ENCODE data around the gene NRXN3. TPM values are rescaled to one million over a fixed set of nuclear protein-coding genes. Genes with fewer than 3 reads are reported as not detected.

NRXN3 gene
- total RNA-seq, 6 experiments from 2014 or later = 0.07 to 0.28 (median 0.11) TPM; not detected in 2

GRCh38 chr14:78345131-78345744, 175.1 kb downstream of the NRXN3 start:
- Mint-ChIP-seq H3K27me3 (ENCODE audit: insufficient read depth) (no peaks in the 10 kb centered on the region; the same call in 1 of the 2 replicates), H3K27ac (no peak overlapping the region), H3K4me3 (no peak overlapping the region), H3K36me3 (ENCODE audit: low read depth) (no peaks in the 10 kb centered on the region), H3K9me3 (peaks cover 68% of the 10 kb centered on the region), H3K4me1 (ENCODE audit: low read depth) (no peaks in the 10 kb centered on the region)
- no peak for TF ChIP-seq CTCF (IDR thresholded peaks at IDR 0.05)
- no peak for DNase-seq

- peaks cover 57% of the 10 kb centered on the region for H3K9me3 Mint-ChIP-seq
- no peak for DNase-seq
- no peak overlapping the region for H3K27ac Mint-ChIP-seq
- H3K36me3 Mint-ChIP-seq (ENCODE audit: low read depth) = no peaks in the 10 kb centered on the region
- H3K4me1 Mint-ChIP-seq (ENCODE audit: low read depth) = no peaks in the 10 kb centered on the region
- TF ChIP-seq CTCF (IDR thresholded peaks at IDR 0.05) = no peak
- H3K4me3 Mint-ChIP-seq = no peak overlapping the region
- H3K27me3 Mint-ChIP-seq (ENCODE audit: insufficient read depth) = no peaks in the 10 kb centered on the region; the same call in 1 of the 2 replicates
Measured at GRCh38 chr14:78346747-78347146, 176.6 kb downstream of the NRXN3 start.

GRCh38 chr14:78355109-78355508, 184.9 kb downstream of the NRXN3 start:
- Mint-ChIP-seq H3K4me3 (no peak overlapping the region), H3K27ac (no peak overlapping the region), H3K4me1 (ENCODE audit: low read depth) (no peaks in the 10 kb centered on the region), H3K36me3 (ENCODE audit: low read depth) (no peaks in the 10 kb centered on the region; the same call in 1 of the 2 replicates), H3K27me3 (ENCODE audit: insufficient read depth) (peaks cover 1% of the 10 kb centered on the region), H3K9me3 (peaks cover 54% of the 10 kb centered on the region)
- DNase-seq = no peak
- TF ChIP-seq CTCF (IDR thresholded peaks at IDR 0.05) = no peak

- H3K27ac Mint-ChIP-seq = no peak overlapping the region
- H3K27me3 Mint-ChIP-seq (ENCODE audit: insufficient read depth) = peaks cover 1% of the 10 kb centered on the region
- H3K4me1 Mint-ChIP-seq (ENCODE audit: low read depth) = no peaks in the 10 kb centered on the region
- H3K4me3 Mint-ChIP-seq = no peak overlapping the region
- no peak for DNase-seq
- peaks cover 50% of the 10 kb centered on the region for H3K9me3 Mint-ChIP-seq
- H3K36me3 Mint-ChIP-seq (ENCODE audit: low read depth) = no peaks in the 10 kb centered on the region; the same call in 1 of the 2 replicates
- no peak for TF ChIP-seq CTCF (IDR thresholded peaks at IDR 0.05)
Measured at GRCh38 chr14:78356391-78356790, 186.2 kb downstream of the NRXN3 start.

GRCh38 chr14:78358591-78358990, 188.4 kb downstream of the NRXN3 start:
- H3K27me3 Mint-ChIP-seq (ENCODE audit: insufficient read depth) = no peaks in the 10 kb centered on the region; the same call in 1 of the 2 replicates
- H3K4me3 Mint-ChIP-seq = no peak overlapping the region
- no peak overlapping the region for H3K27ac Mint-ChIP-seq
- no peaks in the 10 kb centered on the region for H3K4me1 Mint-ChIP-seq (ENCODE audit: low read depth)
- H3K9me3 Mint-ChIP-seq = peaks cover 40% of the 10 kb centered on the region
- TF ChIP-seq CTCF (IDR thresholded peaks at IDR 0.05) = no peak
- H3K36me3 Mint-ChIP-seq (ENCODE audit: low read depth) = no peaks in the 10 kb centered on the region; the same call in 1 of the 2 replicates
- no peak for DNase-seq
